GM10248 (cell line): Measurements from ENCODE around the gene RTP2.

Experiments used
- CTCF ChIA-PET: fragments of 300-600 bp; sonication (Branson Sonifier 250); formaldehyde crosslinking; extraction: SDS; loops from one replicate; lab custom pipeline; 2021; ENCODE audit warnings: antibody characterized with exemption; lab: Yijun Ruan, JAX
- POLR2A ChIA-PET: fragments of 350-650 bp; sonication (Branson Sonifier 250); formaldehyde crosslinking; extraction: SDS; loops from one replicate; lab custom pipeline; 2020; ENCODE audit warnings: antibody characterized with exemption; lab: Yijun Ruan, JAX
- DNase-seq: peaks from one replicate; pipeline ENCODE4 v3.0.0; 2012; ENCODE audit errors: extremely low spot score
- CTCF ChIP-seq: IDR thresholded peaks from 2 replicates; pipeline ENCODE4 v1.5.1; 2012; ENCODE audit warnings: mild to moderate bottlenecking, low read depth; ENCODE audit errors: extremely low read depth, missing control alignments, control extremely low read depth

RTP2 gene

GRCh38 chr3:187746442-187747281 lies 44.3 kb upstream of the RTP2 start:
- ChIA-PET CTCF (interaction anchor here (1.0 to 6.2 kb wide), 19 partner anchors 7 to 1358 kb away, joined by 3 to 54 read pairs (median 4); no protein-coding TSS in a partner anchor), POLR2A (interaction anchor here (0.5 kb wide), 1 partner anchor 447 kb away, joined by 3 read pairs; no protein-coding TSS in a partner anchor)
- TF ChIP-seq CTCF, result no peak
- DNase-seq, result no peak

GRCh38 chr3:187746059-187746441 lies 43.7 kb upstream of the RTP2 start:
- CTCF ChIA-PET, result interaction anchor here (1.0 to 6.2 kb wide), 6 partner anchors 9 to 1208 kb away, joined by 3 to 54 read pairs (median 4); no protein-coding TSS in a partner anchor
- POLR2A ChIA-PET, result interaction anchor here (0.5 kb wide), 1 partner anchor 448 kb away, joined by 3 read pairs; no protein-coding TSS in a partner anchor
- no peak for DNase-seq
- no peak for TF ChIP-seq CTCF

- ChIA-PET POLR2A (interaction anchor here (0.5 kb wide), 1 partner anchor 98 kb away, joined by 11 read pairs; no protein-coding TSS in a partner anchor), CTCF (interaction anchor here (0.7 to 6.2 kb wide), 7 partner anchors 9 to 1209 kb away, joined by 3 to 54 read pairs (median 4); no protein-coding TSS in a partner anchor)
- DNase-seq, result peak; percentile 64
- no peak for TF ChIP-seq CTCF
These were observed 43.1 kb upstream of the RTP2 start, which contains the start of gene BCL6 for GRCh38 chr3:187745201-187746058. TSS of gene BCL6 (minus strand) at chr3:187745468. CDS start at chr3:187733693, 11,775 bp downstream.

- ChIA-PET CTCF (interaction anchor here (1.3 to 6.2 kb wide), 4 partner anchors 8 to 1210 kb away, joined by 3 to 54 read pairs (median 19); no protein-coding TSS in a partner anchor), POLR2A (no interaction called here)
- TF ChIP-seq CTCF, result no peak
- no peak for DNase-seq
These were observed 42.1 kb upstream of the RTP2 start for GRCh38 chr3:187744169-187745151.

GRCh38 chr3:187743195-187744141 lies 41.1 kb upstream of the RTP2 start:
- no peak for DNase-seq
- POLR2A ChIA-PET, result interaction anchor here (0.6 kb wide), 1 partner anchor 1395 kb away, joined by 5 read pairs; no protein-coding TSS in a partner anchor
- no peak for TF ChIP-seq CTCF
- CTCF ChIA-PET, result interaction anchor here (0.7 to 2.6 kb wide), 4 partner anchors 16 to 1241 kb away, joined by 3 to 33 read pairs (median 4); no protein-coding TSS in a partner anchor
